Suprapubic skin (tissue), 4 donors: ENCODE results near the gene SLC11A1. TPM values are rescaled to one million over a fixed set of nuclear protein-coding genes. Genes with fewer than 3 reads are reported as not detected.
A peak's percentile ranks its signal among the peaks of the same experiment; 100 is the strongest.

ENCODE experiments used
- DNase-seq, 2 donors: peaks; one replicate each; pipeline ENCODE4 v3.0.0-alpha.2; 2019; ENCODE audit warnings: low spot score in 2 of 2
- H3K27ac ChIP-seq: fragments of 200-600 bp; sonication (generic); one replicate; pipeline ENCODE4 v1.5.1; 2019
- H3K27me3 ChIP-seq: fragments of 200-600 bp; sonication (generic); one replicate; pipeline ENCODE4 v1.5.1; 2019
- H3K36me3 ChIP-seq: fragments of 200-600 bp; sonication (generic); one replicate; pipeline ENCODE4 v1.5.1; 2019
- H3K4me1 ChIP-seq: fragments of 200-600 bp; sonication (generic); one replicate; pipeline ENCODE4 v1.5.1; 2019
- H3K4me3 ChIP-seq: fragments of 200-600 bp; sonication (generic); one replicate; pipeline ENCODE4 v1.5.1; 2019; ENCODE audit warnings: mild to moderate bottlenecking
- H3K9me3 ChIP-seq: fragments of 200-600 bp; sonication (generic); one replicate; pipeline ENCODE4 v1.5.1; 2019
- EP300 ChIP-seq: sonication (generic); formaldehyde crosslinking; IDR thresholded peaks from one replicate; pipeline ENCODE4 v1.6.1; 2017; ENCODE audit warnings: antibody characterized with exemption
- POLR2A ChIP-seq, 2 donors: fragments of 450-650 bp; IDR thresholded peaks; one replicate each; pipeline ENCODE4 v1.6.1; 2017; ENCODE audit warnings: antibody characterized with exemption in 2 of 2, mild to moderate bottlenecking in 2 of 2, moderate library complexity in 2 of 2
- POLR2AphosphoS5 ChIP-seq, 3 donors: sonication (generic); formaldehyde crosslinking; IDR thresholded peaks; one replicate each; pipeline ENCODE4 v1.6.1; 2017; ENCODE audit warnings: antibody characterized with exemption in 3 of 3
- WGBS: methylation state at CpG from one replicate; pipeline ENCODE4 v1.1.5; 2018; 5-methylcytosine and 5-hydroxymethylcytosine counted together
- total RNA-seq, 4 donors: library from RNA; depleted of rRNA; stranded (reverse); fragments of >200 nt; gene quantifications; one replicate each; pipeline ENCODE4 v1.1.0, GENCODE V29; 2016
- TF ChIP-seq, protein P1 (sequence below), 2 donors: fragments of 200-600 bp in 1 of 2; fragments of 450-650 bp in 1 of 2; sonication (generic) in 1 of 2; IDR thresholded peaks; one replicate each; pipeline ENCODE4 v1.5.1; 2016 to 2019; ENCODE audit warnings: antibody characterized with exemption in 2 of 2, mild to moderate bottlenecking in 1 of 2, moderate library complexity in 1 of 2

The SLC11A1 gene
- total RNA-seq, 4 donors from 2014 or later: 0.78 to 16.1 (median 7.6) TPM

DNA sequence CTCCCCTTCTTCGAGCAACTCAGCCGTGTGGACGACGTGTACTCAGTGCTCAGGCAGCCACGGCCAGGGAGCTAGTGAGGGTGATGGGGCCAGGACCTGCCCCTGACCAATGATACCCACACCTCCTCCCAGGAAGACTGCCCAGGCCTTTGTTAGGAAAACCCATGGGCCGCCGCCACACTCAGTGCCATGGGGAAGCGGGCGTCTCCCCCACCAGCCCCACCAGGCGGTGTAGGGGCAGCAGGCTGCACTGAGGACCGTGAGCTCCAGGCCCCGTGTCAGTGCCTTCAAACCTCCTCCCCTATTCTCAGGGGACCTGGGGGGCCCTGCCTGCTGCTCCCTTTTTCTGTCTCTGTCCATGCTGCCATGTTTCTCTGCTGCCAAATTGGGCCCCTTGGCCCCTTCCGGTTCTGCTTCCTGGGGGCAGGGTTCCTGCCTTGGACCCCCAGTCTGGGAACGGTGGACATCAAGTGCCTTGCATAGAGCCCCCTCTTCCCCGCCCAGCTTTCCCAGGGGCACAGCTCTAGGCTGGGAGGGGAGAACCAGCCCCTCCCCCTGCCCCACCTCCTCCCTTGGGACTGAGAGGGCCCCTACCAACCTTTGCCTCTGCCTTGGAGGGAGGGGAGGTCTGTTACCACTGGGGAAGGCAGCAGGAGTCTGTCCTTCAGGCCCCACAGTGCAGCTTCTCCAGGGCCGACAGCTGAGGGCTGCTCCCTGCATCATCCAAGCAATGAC is 22.4 kb downstream of the SLC11A1 start:
- H3K36me3 ChIP-seq: peaks cover 32% of the 10 kb centered on the region
- peak overlapping the region; percentile 76 for H3K27ac ChIP-seq
- DNase-seq: no peak
- H3K4me3 ChIP-seq: no peak overlapping the region
- no peaks in the 10 kb centered on the region for H3K27me3 ChIP-seq
- H3K4me1 ChIP-seq: peaks cover 69% of the 10 kb centered on the region
- H3K9me3 ChIP-seq: no peaks in the 10 kb centered on the region
- 51% methylated on average over 9 of the region's 16 CpGs for WGBS
- no peak for TF ChIP-seq EP300
- no peak for TF ChIP-seq POLR2A (IDR thresholded peaks at IDR 0.05)
- no peak for TF ChIP-seq POLR2AphosphoS5 (IDR thresholded peaks at IDR 0.05)
- TF ChIP-seq, protein P1, sequence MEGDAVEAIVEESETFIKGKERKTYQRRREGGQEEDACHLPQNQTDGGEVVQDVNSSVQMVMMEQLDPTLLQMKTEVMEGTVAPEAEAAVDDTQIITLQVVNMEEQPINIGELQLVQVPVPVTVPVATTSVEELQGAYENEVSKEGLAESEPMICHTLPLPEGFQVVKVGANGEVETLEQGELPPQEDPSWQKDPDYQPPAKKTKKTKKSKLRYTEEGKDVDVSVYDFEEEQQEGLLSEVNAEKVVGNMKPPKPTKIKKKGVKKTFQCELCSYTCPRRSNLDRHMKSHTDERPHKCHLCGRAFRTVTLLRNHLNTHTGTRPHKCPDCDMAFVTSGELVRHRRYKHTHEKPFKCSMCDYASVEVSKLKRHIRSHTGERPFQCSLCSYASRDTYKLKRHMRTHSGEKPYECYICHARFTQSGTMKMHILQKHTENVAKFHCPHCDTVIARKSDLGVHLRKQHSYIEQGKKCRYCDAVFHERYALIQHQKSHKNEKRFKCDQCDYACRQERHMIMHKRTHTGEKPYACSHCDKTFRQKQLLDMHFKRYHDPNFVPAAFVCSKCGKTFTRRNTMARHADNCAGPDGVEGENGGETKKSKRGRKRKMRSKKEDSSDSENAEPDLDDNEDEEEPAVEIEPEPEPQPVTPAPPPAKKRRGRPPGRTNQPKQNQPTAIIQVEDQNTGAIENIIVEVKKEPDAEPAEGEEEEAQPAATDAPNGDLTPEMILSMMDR (IDR thresholded peaks at IDR 0.05): no peak

DNA sequence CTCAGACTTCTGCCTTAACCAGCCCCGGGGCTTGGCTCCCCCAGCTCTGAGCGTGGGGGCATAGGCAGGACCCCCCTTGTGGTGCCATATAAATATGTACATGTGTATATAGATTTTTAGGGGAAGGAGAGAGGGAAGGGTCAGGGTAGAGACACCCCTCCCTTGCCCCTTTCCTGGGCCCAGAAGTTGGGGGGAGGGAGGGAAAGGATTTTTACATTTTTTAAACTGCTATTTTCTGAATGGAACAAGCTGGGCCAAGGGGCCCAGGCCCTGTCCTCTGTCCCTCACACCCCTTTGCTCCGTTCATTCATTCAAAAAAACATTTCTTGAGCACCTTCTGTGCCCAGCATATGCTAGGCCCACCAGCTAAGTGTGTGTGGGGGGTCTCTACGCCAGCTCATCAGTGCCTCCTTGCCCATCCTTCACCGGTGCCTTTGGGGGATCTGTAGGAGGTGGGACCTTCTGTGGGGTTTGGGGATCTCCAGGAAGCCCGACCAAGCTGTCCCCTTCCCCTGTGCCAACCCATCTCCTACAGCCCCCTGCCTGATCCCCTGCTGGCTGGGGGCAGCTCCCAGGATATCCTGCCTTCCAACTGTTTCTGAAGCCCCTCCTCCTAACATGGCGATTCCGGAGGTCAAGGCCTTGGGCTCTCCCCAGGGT is 23.1 kb downstream of the SLC11A1 start:
- 57% methylated on average over 6 of the region's 8 CpGs for WGBS
- Histone ChIP-seq H3K9me3 (no peaks in the 10 kb centered on the region), H3K27me3 (no peaks in the 10 kb centered on the region), H3K36me3 (peaks cover 32% of the 10 kb centered on the region), H3K4me3 (peak overlapping the region; percentile 47), H3K4me1 (peaks cover 69% of the 10 kb centered on the region), H3K27ac (peak overlapping the region; percentile 76)
- TF ChIP-seq, protein P1 (IDR thresholded peaks at IDR 0.05): no peak
- TF ChIP-seq POLR2A (IDR thresholded peaks at IDR 0.05) (no peak), EP300 (no peak), POLR2AphosphoS5 (IDR thresholded peaks at IDR 0.05) (no peak)
- DNase-seq: peak in 1 of 2 donors; percentile 70

DNA sequence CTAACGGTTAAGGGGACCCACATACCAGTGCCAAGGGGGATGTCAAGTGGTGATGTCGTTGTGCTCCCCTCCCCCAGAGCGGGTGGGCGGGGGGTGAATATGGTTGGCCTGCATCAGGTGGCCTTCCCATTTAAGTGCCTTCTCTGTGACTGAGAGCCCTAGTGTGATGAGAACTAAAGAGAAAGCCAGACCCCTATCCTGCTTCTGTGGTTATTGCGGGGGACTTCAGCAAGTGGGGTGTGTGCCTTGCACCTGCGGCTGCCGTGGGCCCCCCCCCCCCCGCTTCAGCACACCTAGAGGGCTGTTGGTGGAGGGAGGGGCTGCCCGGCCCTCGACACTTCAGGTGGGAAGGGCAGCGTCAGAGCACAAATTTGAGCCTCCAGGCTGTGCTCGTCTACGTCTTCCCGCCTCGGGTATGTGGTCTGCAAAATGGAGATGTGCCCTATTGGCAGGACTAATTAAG is 23.7 kb downstream of the SLC11A1 start:
- WGBS: 6% methylated on average over 7 of the region's 15 CpGs
- DNase-seq: peak in 1 of 2 donors; percentile 75
- H3K4me3 ChIP-seq: peak overlapping the region; percentile 47
- no peaks in the 10 kb centered on the region for H3K27me3 ChIP-seq
- H3K9me3 ChIP-seq: no peaks in the 10 kb centered on the region
- H3K36me3 ChIP-seq: peaks cover 32% of the 10 kb centered on the region
- H3K27ac ChIP-seq: peak overlapping the region; percentile 76
- peak in 1 of 3 donors; percentile 28 for TF ChIP-seq POLR2AphosphoS5 (IDR thresholded peaks at IDR 0.05)
- no peak for TF ChIP-seq POLR2A (IDR thresholded peaks at IDR 0.05)
- peaks cover 68% of the 10 kb centered on the region for H3K4me1 ChIP-seq

DNA sequence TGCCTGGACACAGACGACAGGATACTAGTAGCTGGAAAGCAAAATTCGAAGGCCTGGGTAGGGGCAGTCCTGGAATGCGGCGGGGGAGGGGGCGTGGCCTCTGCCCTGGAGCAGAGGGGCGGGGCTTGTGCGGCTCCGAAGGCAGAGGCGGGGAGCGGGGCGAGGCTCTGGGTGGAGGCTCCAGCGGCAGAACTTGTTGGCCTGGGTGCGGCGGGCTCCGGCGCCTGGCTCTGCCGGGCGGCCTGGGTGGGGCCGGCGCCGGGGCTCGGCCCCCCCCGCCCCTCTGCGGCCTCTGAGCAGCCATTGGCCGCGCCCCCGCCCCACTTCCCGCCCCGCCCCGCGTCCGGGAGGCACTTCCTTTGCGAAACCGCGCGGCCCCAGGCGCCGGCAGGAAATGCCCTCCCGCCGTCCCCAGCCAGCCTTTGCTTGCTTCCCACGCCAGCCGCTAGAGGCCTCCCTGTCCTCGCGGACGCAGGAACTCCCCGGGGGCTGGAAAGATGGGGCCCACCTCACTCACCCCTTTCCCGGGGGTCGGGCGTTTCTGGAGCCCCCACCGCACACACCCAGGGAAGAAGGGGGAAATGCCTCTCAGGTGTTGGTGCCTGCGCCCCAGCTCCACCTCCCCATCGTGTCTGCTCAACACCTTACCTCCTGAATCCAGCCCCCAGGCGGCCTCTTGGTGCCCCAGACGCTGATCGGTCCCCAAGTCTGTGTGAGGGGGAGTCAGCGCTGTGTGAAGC is 24.3 kb downstream of the SLC11A1 start:
- Histone ChIP-seq H3K36me3 (peaks cover 32% of the 10 kb centered on the region), H3K4me3 (peak overlapping the region; percentile 47), H3K27ac (peak overlapping the region; percentile 76), H3K27me3 (no peaks in the 10 kb centered on the region), H3K4me1 (peaks cover 62% of the 10 kb centered on the region), H3K9me3 (no peaks in the 10 kb centered on the region)
- peak; percentile 97 to 98 for DNase-seq
- TF ChIP-seq, protein P1 (IDR thresholded peaks at IDR 0.05): peak; percentile 46 to 84
- TF ChIP-seq POLR2AphosphoS5 (IDR thresholded peaks at IDR 0.05): peak in 2 of 3 donors; percentile 67 to 68
- no peak for TF ChIP-seq EP300
- no peak for TF ChIP-seq POLR2A (IDR thresholded peaks at IDR 0.05)
- WGBS: under 1% methylated on average over 18 of the region's 56 CpGs

DNA sequence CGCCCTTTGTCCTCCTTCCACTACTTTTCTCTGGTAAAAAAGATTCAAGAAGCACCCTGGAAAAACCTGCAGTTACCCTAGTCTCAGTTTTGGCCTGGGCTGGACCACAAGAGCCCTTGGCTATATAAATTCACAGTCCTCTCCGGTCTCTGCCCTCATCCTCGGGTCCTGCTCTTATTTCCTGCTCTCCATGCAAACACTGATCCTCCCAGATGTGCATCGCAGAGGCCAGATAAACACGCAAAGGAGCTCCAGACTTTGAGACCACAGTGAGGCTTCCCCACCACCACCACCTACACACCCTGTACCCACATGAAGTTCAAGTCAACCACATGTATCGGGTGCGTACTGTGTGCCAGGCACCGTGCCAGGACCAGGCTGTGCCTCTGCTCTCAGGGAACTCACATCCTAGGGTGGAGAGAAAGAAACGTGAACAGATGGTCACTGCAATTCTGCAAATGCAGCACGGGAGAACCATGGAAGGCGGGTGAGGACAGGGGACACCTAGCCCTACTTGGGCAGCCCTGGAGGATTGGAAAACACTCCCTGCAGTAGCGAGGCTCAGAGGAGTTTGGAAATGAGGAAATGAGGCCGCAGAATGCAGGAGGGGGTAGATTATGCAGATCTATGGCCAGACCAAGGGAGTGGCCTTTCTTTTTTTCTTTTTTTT is 25.0 kb downstream of the SLC11A1 start:
- H3K27me3 ChIP-seq: no peaks in the 10 kb centered on the region
- peak; percentile 87 for DNase-seq
- H3K4me1 ChIP-seq: peaks cover 55% of the 10 kb centered on the region
- TF ChIP-seq POLR2AphosphoS5 (IDR thresholded peaks at IDR 0.05): peak in 2 of 3 donors; percentile 39 to 57
- TF ChIP-seq EP300: no peak
- TF ChIP-seq, protein P1 (IDR thresholded peaks at IDR 0.05): no peak
- no peak for TF ChIP-seq POLR2A (IDR thresholded peaks at IDR 0.05)
- WGBS: 2% methylated on average over 13 of the region's 13 CpGs
- peak overlapping the region; percentile 47 for H3K4me3 ChIP-seq
- no peaks in the 10 kb centered on the region for H3K9me3 ChIP-seq
- peaks cover 30% of the 10 kb centered on the region for H3K36me3 ChIP-seq
- H3K27ac ChIP-seq: peak overlapping the region; percentile 76
